Activated B cell treated with CpG ODN at 0.5 μM for 24 hours (primary cell): ENCODE measurements around the gene TGDS. TPM values are rescaled to one million over a fixed set of nuclear protein-coding genes. Genes with fewer than 3 reads are reported as not detected.

Experiments used
- ATAC-seq: fragments of 200-7000 bp; cut with Tn5 transposase; one replicate; pipeline ENCODE4 v1.10.0; 2021; ENCODE audit warnings: low read depth, mild to moderate bottlenecking, moderate library complexity
- CTCF ChIA-PET: fragments of 350-600 bp; sonication (Branson Sonifier 250); formaldehyde crosslinking; loops from one replicate; lab custom pipeline; 2021; ENCODE audit warnings: antibody characterized with exemption; lab: Charles Lee
- POLR2A ChIA-PET: fragments of 350-600 bp; sonication (Branson Sonifier 250); formaldehyde crosslinking; loops from one replicate; lab custom pipeline; 2021; ENCODE audit warnings: antibody characterized with exemption; lab: Charles Lee
- DNase-seq: peaks from one replicate; pipeline ENCODE4 v3.0.0; 2022
- H3K27ac Mint-ChIP-seq: one replicate; pipeline ENCODE4 v1.8.0; 2020; ENCODE audit warnings: mixed read lengths
- H3K27me3 Mint-ChIP-seq: one replicate; pipeline ENCODE4 v1.8.0; 2021; ENCODE audit warnings: mixed read lengths
- H3K36me3 Mint-ChIP-seq: one replicate; pipeline ENCODE4 v1.8.0; 2021; ENCODE audit warnings: low read depth, mixed read lengths
- H3K4me1 Mint-ChIP-seq: one replicate; pipeline ENCODE4 v1.8.0; 2021; ENCODE audit warnings: mixed read lengths
- H3K4me3 Mint-ChIP-seq: one replicate; pipeline ENCODE4 v1.8.0; 2020; ENCODE audit warnings: mild to moderate bottlenecking, mixed read lengths
- H3K9me3 Mint-ChIP-seq: one replicate; pipeline ENCODE4 v1.8.0; 2020; ENCODE audit warnings: mixed read lengths
- intact Hi-C: fragments of 100-400 bp; cut with micrococcal nuclease; formaldehyde crosslinking; loops from one replicate; pipeline ENCODE4 v1.15.1; 2024
- total RNA-seq: library from RNA; stranded (reverse); gene quantifications from 2 replicates; pipeline ENCODE4 v1.2.3, GENCODE V29; 2022
- TF ChIP-seq, protein P1 (sequence below): fragments of 200-600 bp; IDR thresholded peaks from one replicate; pipeline ENCODE4 v1.8.0; 2022; ENCODE audit warnings: antibody characterized with exemption, mild to moderate bottlenecking

TGDS gene
- total RNA-seq, 1 donor from 2014 or later, result 12.7 TPM

DNA sequence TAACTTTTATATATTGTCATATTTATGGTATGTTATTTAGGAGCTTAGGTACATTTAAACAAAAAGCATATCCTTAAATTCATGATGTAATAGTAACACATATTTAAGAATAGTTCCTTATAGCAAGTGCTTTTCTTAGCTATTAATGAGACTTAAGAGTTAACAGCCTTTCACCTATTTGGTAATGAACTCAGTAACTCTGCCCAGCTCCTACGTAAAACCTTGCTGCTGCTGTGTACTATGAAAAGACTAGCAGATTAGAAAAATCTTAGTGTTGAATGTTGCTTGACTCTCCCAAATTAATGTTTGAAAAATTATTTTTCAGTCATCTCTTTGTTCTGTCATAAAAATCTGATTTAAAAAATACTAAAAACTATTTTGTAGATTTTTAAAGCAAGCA is 12.6 kb upstream of the TGDS start:
- H3K27me3 Mint-ChIP-seq, result no peaks in the 10 kb centered on the region
- H3K9me3 Mint-ChIP-seq, result no peaks in the 10 kb centered on the region
- DNase-seq, result no peak
- ChIA-PET CTCF (interaction anchor here (1.8 kb wide), 1 partner anchor 8 kb away, joined by 7 read pairs; no protein-coding TSS in a partner anchor), POLR2A (no interaction called here)
- H3K4me1 Mint-ChIP-seq, result peaks cover 2% of the 10 kb centered on the region
- no peak overlapping the region for H3K27ac Mint-ChIP-seq
- ATAC-seq, result no peak
- TF ChIP-seq, protein P1, sequence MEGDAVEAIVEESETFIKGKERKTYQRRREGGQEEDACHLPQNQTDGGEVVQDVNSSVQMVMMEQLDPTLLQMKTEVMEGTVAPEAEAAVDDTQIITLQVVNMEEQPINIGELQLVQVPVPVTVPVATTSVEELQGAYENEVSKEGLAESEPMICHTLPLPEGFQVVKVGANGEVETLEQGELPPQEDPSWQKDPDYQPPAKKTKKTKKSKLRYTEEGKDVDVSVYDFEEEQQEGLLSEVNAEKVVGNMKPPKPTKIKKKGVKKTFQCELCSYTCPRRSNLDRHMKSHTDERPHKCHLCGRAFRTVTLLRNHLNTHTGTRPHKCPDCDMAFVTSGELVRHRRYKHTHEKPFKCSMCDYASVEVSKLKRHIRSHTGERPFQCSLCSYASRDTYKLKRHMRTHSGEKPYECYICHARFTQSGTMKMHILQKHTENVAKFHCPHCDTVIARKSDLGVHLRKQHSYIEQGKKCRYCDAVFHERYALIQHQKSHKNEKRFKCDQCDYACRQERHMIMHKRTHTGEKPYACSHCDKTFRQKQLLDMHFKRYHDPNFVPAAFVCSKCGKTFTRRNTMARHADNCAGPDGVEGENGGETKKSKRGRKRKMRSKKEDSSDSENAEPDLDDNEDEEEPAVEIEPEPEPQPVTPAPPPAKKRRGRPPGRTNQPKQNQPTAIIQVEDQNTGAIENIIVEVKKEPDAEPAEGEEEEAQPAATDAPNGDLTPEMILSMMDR, result no peak
- intact Hi-C loops, result no loop called here
- H3K36me3 Mint-ChIP-seq, result peaks cover 45% of the 10 kb centered on the region
- no peak overlapping the region for H3K4me3 Mint-ChIP-seq

DNA sequence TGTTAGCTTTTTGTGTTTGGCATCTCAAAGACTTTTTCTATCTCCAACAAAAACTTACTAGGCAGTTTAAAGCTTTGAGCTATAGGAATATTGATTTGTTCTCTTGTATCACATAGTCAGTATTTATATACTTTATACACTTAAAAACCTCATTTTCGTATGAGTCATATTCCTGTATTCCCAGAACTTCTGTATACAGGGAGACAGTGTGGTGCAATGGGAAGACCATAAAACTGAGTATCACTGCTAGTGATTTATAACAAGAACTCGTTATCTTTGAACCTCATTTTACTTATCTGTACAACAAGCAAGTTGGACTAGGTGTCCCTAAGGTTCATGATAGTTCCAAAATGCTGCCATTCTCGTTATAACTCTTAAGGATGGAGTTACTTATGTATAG is 12.0 kb upstream of the TGDS start:
- ChIA-PET POLR2A (no interaction called here), CTCF (interaction anchor here (1.8 kb wide), 1 partner anchor 9 kb away, joined by 7 read pairs; no protein-coding TSS in a partner anchor)
- Mint-ChIP-seq H3K36me3 (peaks cover 43% of the 10 kb centered on the region), H3K27ac (no peak overlapping the region), H3K4me1 (peaks cover 4% of the 10 kb centered on the region), H3K4me3 (no peak overlapping the region), H3K27me3 (no peaks in the 10 kb centered on the region), H3K9me3 (no peaks in the 10 kb centered on the region)
- no peak for DNase-seq
- intact Hi-C loops, result no loop called here
- TF ChIP-seq, protein P1, result no peak
- no peak for ATAC-seq

DNA sequence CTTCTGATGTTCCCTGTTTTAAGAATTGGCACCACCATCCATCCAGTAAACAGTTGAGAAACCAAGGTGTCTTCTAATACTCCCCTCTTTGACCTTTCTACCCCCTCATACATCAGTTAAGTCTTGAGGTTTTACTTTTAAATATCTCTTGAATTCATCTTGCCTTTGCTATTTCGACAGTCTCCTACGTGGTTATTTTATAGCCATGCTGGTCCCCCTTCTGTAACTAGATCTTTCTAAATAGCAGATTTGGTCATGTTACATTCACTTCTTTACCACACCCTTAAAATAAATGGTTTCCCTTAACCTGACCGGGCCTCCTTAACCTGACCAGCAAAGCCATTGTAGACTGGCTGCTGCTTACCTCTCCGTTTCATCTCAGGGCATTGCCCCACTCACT is 11.1 kb upstream of the TGDS start:
- Mint-ChIP-seq H3K36me3 (peaks cover 42% of the 10 kb centered on the region), H3K4me3 (no peak overlapping the region), H3K4me1 (peaks cover 12% of the 10 kb centered on the region), H3K27me3 (no peaks in the 10 kb centered on the region), H3K27ac (no peak overlapping the region), H3K9me3 (no peaks in the 10 kb centered on the region)
- intact Hi-C loops, result no loop called here
- CTCF ChIA-PET, result no interaction called here
- POLR2A ChIA-PET, result no interaction called here
- no peak for DNase-seq
- TF ChIP-seq, protein P1, result no peak
- no peak for ATAC-seq

DNA sequence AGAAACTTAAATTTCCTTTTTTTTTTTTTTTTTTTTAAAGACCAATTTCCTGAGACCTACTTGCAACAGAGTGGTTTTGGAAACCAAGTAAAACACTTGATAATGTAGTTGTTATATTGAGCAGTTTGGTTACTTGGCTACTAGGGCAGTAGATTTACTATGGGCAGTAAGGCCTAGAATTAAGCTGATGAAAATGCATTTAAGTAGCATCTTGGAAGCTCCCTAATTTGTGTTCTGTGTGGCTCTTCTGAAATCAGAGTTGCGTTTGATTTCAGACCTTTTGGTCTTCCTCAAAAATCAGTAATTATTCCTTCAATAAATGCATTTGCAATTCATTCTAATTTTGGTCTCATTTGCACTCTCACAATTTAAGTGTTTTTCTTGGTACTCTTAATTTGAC is 6.5 kb upstream of the TGDS start:
- peaks cover 2% of the 10 kb centered on the region for H3K9me3 Mint-ChIP-seq
- TF ChIP-seq, protein P1, result no peak
- ATAC-seq (no peak), DNase-seq (no peak)
- peaks cover 19% of the 10 kb centered on the region for H3K36me3 Mint-ChIP-seq
- H3K27ac Mint-ChIP-seq, result peak overlapping the region; percentile 59
- peaks cover 18% of the 10 kb centered on the region for H3K4me1 Mint-ChIP-seq
- CTCF ChIA-PET, result interaction anchor here (0.9 to 1.9 kb wide), 2 partner anchors 15 to 53 kb away, joined by 3 to 5 read pairs; no protein-coding TSS in a partner anchor
- POLR2A ChIA-PET, result interaction anchor here (4.2 kb wide), 1 partner anchor 53 kb away, joined by 50 read pairs; no protein-coding TSS in a partner anchor
- H3K27me3 Mint-ChIP-seq, result no peaks in the 10 kb centered on the region
- intact Hi-C loops, result no loop called here
- H3K4me3 Mint-ChIP-seq, result peak overlapping the region; percentile 86

DNA sequence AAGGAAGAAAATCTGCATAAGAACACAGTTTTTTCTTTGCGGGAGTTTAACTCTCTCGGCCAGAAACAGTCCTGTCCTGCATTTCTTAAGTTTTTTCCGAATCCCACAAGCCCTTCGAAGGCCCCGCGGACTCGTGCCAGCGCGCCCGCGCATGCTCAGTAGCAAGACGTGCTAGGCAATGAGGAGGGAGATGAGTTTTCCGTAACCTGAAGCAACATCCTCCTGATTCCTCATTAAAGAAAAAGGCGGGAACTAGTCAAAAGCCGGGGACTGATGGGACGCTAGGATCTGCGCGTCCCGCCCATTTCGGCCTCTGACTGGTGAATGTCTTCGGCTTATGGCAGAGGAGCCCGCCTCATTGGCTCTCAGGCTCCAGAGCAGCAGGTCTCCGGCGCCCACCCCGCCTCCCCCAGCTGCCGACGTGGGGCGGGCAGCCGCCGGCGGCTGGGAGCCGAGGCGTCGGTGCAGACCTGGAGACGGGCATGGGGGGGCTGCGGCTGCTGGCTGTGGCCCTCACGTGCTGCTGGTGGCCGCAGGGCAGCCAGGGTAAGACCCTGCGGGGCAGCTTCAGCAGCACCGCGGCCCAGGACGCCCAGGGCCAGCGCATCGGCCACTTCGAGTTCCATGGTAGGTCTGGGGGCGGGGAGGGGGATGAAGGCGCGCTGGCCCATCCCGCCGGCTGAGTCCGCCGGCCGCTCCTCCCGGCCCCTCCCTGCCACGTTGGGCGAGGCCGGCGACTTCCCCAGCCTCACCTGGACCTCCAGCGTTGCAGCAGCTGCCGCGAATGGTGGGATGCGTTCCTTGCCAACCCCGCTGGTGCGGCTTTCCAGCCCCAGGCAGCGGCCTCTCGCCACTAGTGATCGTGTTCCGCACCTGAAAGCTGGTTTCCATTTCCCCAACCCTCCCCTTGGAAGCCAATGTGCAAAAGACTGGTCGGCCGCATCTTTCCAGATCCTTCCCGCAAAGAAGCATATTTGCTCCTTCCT is 5.8 kb upstream of the TGDS start, which contains the start of gene GPR180:
TSS of gene GPR180 (plus strand) at position 412 of the 986 bp plus-strand sequence. CDS start at position 483, 71 bp downstream.
- TF ChIP-seq, protein P1, result no peak
- peaks cover 2% of the 10 kb centered on the region for H3K9me3 Mint-ChIP-seq
- H3K4me3 Mint-ChIP-seq, result peak within 1 kb of the TSS; percentile 86
- ChIA-PET POLR2A (interaction anchor here (0.7 to 4.2 kb wide), 2 partner anchors 9 to 52 kb away, joined by 3 to 50 read pairs; no protein-coding TSS in a partner anchor), CTCF (interaction anchor here (0.9 to 1.9 kb wide), 2 partner anchors 15 to 52 kb away, joined by 3 to 5 read pairs; no protein-coding TSS in a partner anchor)
- intact Hi-C loops, result loop anchor here (1.0 kb wide), 1 partner anchor 52 kb away; no protein-coding TSS in a partner anchor
- H3K27me3 Mint-ChIP-seq, result no peaks in the 10 kb centered on the region
- peak within 1 kb of the TSS; percentile 87 for H3K27ac Mint-ChIP-seq
- DNase-seq, result peak; percentile 80
- H3K4me1 Mint-ChIP-seq, result peaks cover 18% of the 10 kb centered on the region
- peaks cover 15% of the 10 kb centered on the region for H3K36me3 Mint-ChIP-seq
- ATAC-seq, result peak; percentile 99
